Posterior cingulate gyrus (tissue), 11 donors: ENCODE measurements around the gene ZNF710.

Experiments
- DNase-seq, 10 donors: peaks; one replicate each; pipeline versions ENCODE4 v3.0.0 to v3.0.0-alpha.2; 2020 to 2021; ENCODE audit warnings: mixed read lengths in 3 of 10
- intact Hi-C: fragments of 100-400 bp; cut with DNase I; formaldehyde crosslinking; loops from one replicate; pipeline ENCODE4 v1.15.1; 2023

ZNF710 gene

GRCh38 chr15:90072978-90073640 lies 72.0 kb downstream of the ZNF710 start:
- intact Hi-C loops: loop anchor here (5.0 kb wide), 2 partner anchors 66 to 181 kb away; partner anchors contain the start of gene AP3S2
- peak in 1 of 10 donors; percentile 84 for DNase-seq

GRCh38 chr15:90074023-90074422 lies 72.9 kb downstream of the ZNF710 start:
- DNase-seq: peak in 1 of 10 donors; percentile 75
- intact Hi-C loops: loop anchor here (5.0 kb wide), 2 partner anchors 67 to 182 kb away; partner anchors contain the start of gene AP3S2

- DNase-seq: no peak
- intact Hi-C loops: loop anchor here (5.0 kb wide), 2 partner anchors 68 to 183 kb away; partner anchors contain the start of gene AP3S2
Measured at GRCh38 chr15:90074916-90075315, 73.8 kb downstream of the ZNF710 start.

- peak in 4 of 10 donors; percentile 35 to 91 (median 64) for DNase-seq
- intact Hi-C loops: no loop called here
Measured at GRCh38 chr15:90075420-90076289, 74.5 kb downstream of the ZNF710 start.

- DNase-seq: no peak
- intact Hi-C loops: no loop called here
Measured at GRCh38 chr15:90076716-90077115, 75.6 kb downstream of the ZNF710 start.

- DNase-seq: no peak
- intact Hi-C loops: no loop called here
Measured at GRCh38 chr15:90078965-90079364, 77.8 kb downstream of the ZNF710 start.

GRCh38 chr15:90079619-90080457 lies 78.7 kb downstream of the ZNF710 start:
- DNase-seq: no peak
- intact Hi-C loops: no loop called here

- no peak for DNase-seq
Measured at GRCh38 chr15:90080458-90080755, 79.3 kb downstream of the ZNF710 start.

GRCh38 chr15:90080818-90081393 lies 79.8 kb downstream of the ZNF710 start:
- peak in 1 of 10 donors; percentile 77 for DNase-seq
- intact Hi-C loops: no loop called here

More at GRCh38 chr15:90080458-90080755, 79.3 kb downstream of the ZNF710 start:
- intact Hi-C loops: no loop called here

- peak; percentile 49 to 96 (median 78) for DNase-seq
- intact Hi-C loops: no loop called here
Measured at GRCh38 chr15:90082140-90082715, 81.1 kb downstream of the ZNF710 start.

GRCh38 chr15:90083419-90083818 lies 82.3 kb downstream of the ZNF710 start:
- no peak for DNase-seq
- intact Hi-C loops: no loop called here

GRCh38 chr15:90083954-90084607 lies 83.0 kb downstream of the ZNF710 start:
- DNase-seq: no peak
- intact Hi-C loops: no loop called here

- intact Hi-C loops: no loop called here
Measured at GRCh38 chr15:90084876-90085423, 83.8 kb downstream of the ZNF710 start.

GRCh38 chr15:90085565-90085964 lies 84.4 kb downstream of the ZNF710 start:
- peak in 1 of 10 donors; percentile 64 for DNase-seq
- intact Hi-C loops: no loop called here

More at GRCh38 chr15:90084876-90085423, 83.8 kb downstream of the ZNF710 start:
- DNase-seq: peak in 1 of 10 donors; percentile 60

- intact Hi-C loops: no loop called here
- DNase-seq: peak in 3 of 10 donors; percentile 8 to 83 (median 40)
Measured at GRCh38 chr15:90086868-90087268, 85.7 kb downstream of the ZNF710 start.

- peak in 5 of 10 donors; percentile 40 to 92 (median 54) for DNase-seq
- intact Hi-C loops: no loop called here
Measured at GRCh38 chr15:90087454-90088154, 86.5 kb downstream of the ZNF710 start.

- DNase-seq: peak in 2 of 10 donors; percentile 59 to 71
- intact Hi-C loops: no loop called here
Measured at GRCh38 chr15:90090226-90090848, 89.2 kb downstream of the ZNF710 start.
